ENCODE results near the gene LETM1.
A peak's percentile ranks its signal among the peaks of the same experiment; 100 is the strongest.

The LETM1 gene

GRCh38 chr4:1870578-1871443 lies 14.9 kb upstream of the LETM1 start, which contains the start of gene NSD2:
Gene NSD2, plus strand, starts transcription at chr4:1871393. Its CDS starts 29,262 bp downstream, at chr4:1900655.
- no peak for TF ChIP-seq CTCF (IDR thresholded peaks at IDR 0.05; ENCODE audit: low read depth, low read length)
- H3K4me3 ChIP-seq (ENCODE audit: low read depth, low read length): peak within 1 kb of the TSS; percentile 73
- peak; percentile 84 for DNase-seq (ENCODE audit: low read depth, low spot score)
- in situ Hi-C loops (cut with HindIII; ENCODE audit: low sequenced_read_pairs): no loop called here

- no peak for TF ChIP-seq CTCF (IDR thresholded peaks at IDR 0.05; ENCODE audit: low read depth, low read length)
- in situ Hi-C loops (cut with HindIII; ENCODE audit: low sequenced_read_pairs): no loop called here
Measured at GRCh38 chr4:1870328-1870577, 14.3 kb upstream of the LETM1 start.

GRCh38 chr4:1869530-1870327 lies 13.8 kb upstream of the LETM1 start:
- no peak for DNase-seq (ENCODE audit: low read depth, low spot score)
- in situ Hi-C loops (cut with HindIII; ENCODE audit: low sequenced_read_pairs): no loop called here
- TF ChIP-seq CTCF (IDR thresholded peaks at IDR 0.05; ENCODE audit: low read depth, low read length): no peak
- H3K4me3 ChIP-seq (ENCODE audit: low read depth, low read length): peak overlapping the region; percentile 52

More at GRCh38 chr4:1870328-1870577, 14.3 kb upstream of the LETM1 start:
- DNase-seq (ENCODE audit: low read depth, low spot score): peak; percentile 82
- H3K4me3 ChIP-seq (ENCODE audit: low read depth, low read length): peak overlapping the region; percentile 52

GRCh38 chr4:1868912-1869311 lies 13.0 kb upstream of the LETM1 start:
- no peak for TF ChIP-seq CTCF (IDR thresholded peaks at IDR 0.05; ENCODE audit: low read depth, low read length)
- no peak for DNase-seq (ENCODE audit: low read depth, low spot score)
- H3K4me3 ChIP-seq (ENCODE audit: low read depth, low read length): no peak overlapping the region
- in situ Hi-C loops (cut with HindIII; ENCODE audit: low sequenced_read_pairs): no loop called here

- DNase-seq (ENCODE audit: low read depth, low spot score): no peak
- H3K4me3 ChIP-seq (ENCODE audit: low read depth, low read length): no peak overlapping the region
- in situ Hi-C loops (cut with HindIII; ENCODE audit: low sequenced_read_pairs): no loop called here
- TF ChIP-seq CTCF (IDR thresholded peaks at IDR 0.05; ENCODE audit: low read depth, low read length): no peak
Measured at GRCh38 chr4:1868293-1868692, 12.3 kb upstream of the LETM1 start.

GRCh38 chr4:1866189-1866661 lies 10.3 kb upstream of the LETM1 start:
- H3K4me3 ChIP-seq (ENCODE audit: low read depth, low read length): no peak overlapping the region
- TF ChIP-seq CTCF (IDR thresholded peaks at IDR 0.05; ENCODE audit: low read depth, low read length): no peak
- no peak for DNase-seq (ENCODE audit: low read depth, low spot score)
- in situ Hi-C loops (cut with HindIII; ENCODE audit: low sequenced_read_pairs): no loop called here

Data from astrocyte of the spinal cord (primary cell).